HEK293 (cell line): ENCODE data around the gene ARPC5.

Experiments used
- CTCF ChIA-PET: fragments of 350-600 bp; formaldehyde crosslinking; extraction: SDS; loops from one replicate; lab custom pipeline; 2021; ENCODE audit warnings: antibody characterized with exemption; lab: Yijun Ruan, JAX
- POLR2A ChIA-PET: fragments of 300-600 bp; formaldehyde crosslinking; extraction: SDS; loops from one replicate; lab custom pipeline; 2020; ENCODE audit warnings: antibody characterized with exemption, inconsistent platforms; lab: Yijun Ruan, JAX
- H3K27ac ChIP-seq: fragments of 200-500 bp; sonication (Bioruptor generic); 2 replicates; pipeline ENCODE4 v1.5.1; 2014; ENCODE audit warnings: low read depth, low read length, control low read depth, inconsistent platforms; ENCODE audit errors: extremely low read depth
- H3K36me3 ChIP-seq, 2 experiments: fragments of 200-500 bp in 1 of 2; sonication (Bioruptor generic) in 1 of 2; 1 replicate in 1 of 2; 2 replicates in 1 of 2; pipeline ENCODE4 v1.5.1; 2014 to 2017; ENCODE audit warnings: inconsistent platforms in 2 of 2, low read length in 2 of 2; ENCODE audit not compliant: control insufficient read depth in 2 of 2, insufficient read depth in 1 of 2
- H3K4me1 ChIP-seq: fragments of 200-500 bp; sonication (Bioruptor generic); 2 replicates; pipeline ENCODE4 v1.5.1; 2014; ENCODE audit warnings: mild to moderate bottlenecking, low read length, inconsistent platforms; ENCODE audit not compliant: control insufficient read depth, insufficient read depth
- H3K4me3 ChIP-seq: 2 replicates; pipeline ENCODE4 v1.5.1; 2011; ENCODE audit warnings: low read depth, mild to moderate bottlenecking, control low read depth, low read length, moderate library complexity
- H3K9me3 ChIP-seq: fragments of 200-500 bp; sonication (Bioruptor generic); 2 replicates; pipeline ENCODE4 v1.5.1; 2014; ENCODE audit warnings: low read depth, low read length, inconsistent platforms; ENCODE audit not compliant: control insufficient read depth, insufficient read depth
- SALL2 ChIP-seq: fragments of 450-650 bp; formaldehyde crosslinking; IDR thresholded peaks from 2 replicates; pipeline ENCODE4 v1.5.0; 2017; ENCODE audit warnings: missing biosample characterization, mild to moderate bottlenecking, missing genetic modification characterization, borderline replicate concordance
- SCRT2 ChIP-seq: fragments of 450-650 bp; formaldehyde crosslinking; IDR thresholded peaks from 2 replicates; pipeline ENCODE4 v1.5.1; 2016; ENCODE audit warnings: missing biosample characterization, missing genetic modification characterization
- ZBTB44 ChIP-seq: fragments of 450-650 bp; IDR thresholded peaks from 2 replicates; pipeline ENCODE4 v1.5.1; 2018; ENCODE audit warnings: missing biosample characterization, mild to moderate bottlenecking, missing genetic modification characterization
- ZBTB8A ChIP-seq: fragments of 450-650 bp; formaldehyde crosslinking; IDR thresholded peaks from 2 replicates; pipeline ENCODE4 v1.5.1; 2016; ENCODE audit warnings: missing biosample characterization, missing genetic modification characterization
- ZNF174 ChIP-seq: fragments of 450-650 bp; formaldehyde crosslinking; IDR thresholded peaks from 2 replicates; pipeline ENCODE4 v1.5.0; 2017; ENCODE audit warnings: missing biosample characterization, mild to moderate bottlenecking, missing genetic modification characterization
- ZNF221 ChIP-seq: fragments of 450-650 bp; formaldehyde crosslinking; IDR thresholded peaks from 2 replicates; pipeline ENCODE4 v1.5.1; 2017; ENCODE audit warnings: missing biosample characterization, missing genetic modification characterization, borderline replicate concordance
- ZNF223 ChIP-seq: fragments of 450-650 bp; formaldehyde crosslinking; IDR thresholded peaks from 2 replicates; pipeline ENCODE4 v1.5.1; 2016; ENCODE audit warnings: missing biosample characterization, missing genetic modification characterization
- ZNF26 ChIP-seq: fragments of 450-650 bp; formaldehyde crosslinking; IDR thresholded peaks from 2 replicates; pipeline ENCODE4 v1.5.1; 2016; ENCODE audit warnings: missing biosample characterization, missing genetic modification characterization
- ZNF501 ChIP-seq: fragments of 450-650 bp; formaldehyde crosslinking; IDR thresholded peaks from 2 replicates; pipeline ENCODE4 v1.5.1; 2016; ENCODE audit warnings: missing biosample characterization, missing genetic modification characterization
- ZNF555 ChIP-seq: fragments of 450-650 bp; formaldehyde crosslinking; conservative IDR thresholded peaks from 2 replicates; pipeline ENCODE4 v1.5.1; 2017; ENCODE audit warnings: missing biosample characterization, mild to moderate bottlenecking, missing genetic modification characterization, inconsistent platforms
- ZNF596 ChIP-seq: fragments of 450-650 bp; IDR thresholded peaks from 2 replicates; pipeline ENCODE4 v1.5.0; 2018; ENCODE audit warnings: missing biosample characterization, mild to moderate bottlenecking, missing genetic modification characterization, moderate library complexity
- ZNF707 ChIP-seq: fragments of 450-650 bp; formaldehyde crosslinking; IDR thresholded peaks from 2 replicates; pipeline ENCODE4 v1.5.1; 2016; ENCODE audit warnings: missing biosample characterization, missing genetic modification characterization
- ZNF747 ChIP-seq: fragments of 450-650 bp; formaldehyde crosslinking; IDR thresholded peaks from 2 replicates; pipeline ENCODE4 v1.5.1; 2016; ENCODE audit warnings: missing biosample characterization, missing genetic modification characterization
- ZNF843 ChIP-seq: fragments of 450-650 bp; formaldehyde crosslinking; IDR thresholded peaks from 2 replicates; pipeline ENCODE4 v1.5.1; 2016; ENCODE audit warnings: missing biosample characterization, missing genetic modification characterization
- TF ChIP-seq, protein P1 (sequence below): fragments of 450-650 bp; formaldehyde crosslinking; IDR thresholded peaks from 2 replicates; pipeline ENCODE4 v1.5.0; 2017; ENCODE audit warnings: missing biosample characterization, missing genetic modification characterization, borderline replicate concordance
- TF ChIP-seq, protein P2 (sequence below): fragments of 450-650 bp; formaldehyde crosslinking; IDR thresholded peaks from 2 replicates; pipeline ENCODE4 v1.5.1; 2016; ENCODE audit warnings: missing biosample characterization, missing genetic modification characterization
- TF ChIP-seq, protein P3 (sequence below): fragments of 450-650 bp; formaldehyde crosslinking; IDR thresholded peaks from 2 replicates; pipeline ENCODE4 v1.5.1; 2016; ENCODE audit warnings: missing biosample characterization, missing genetic modification characterization
- TF ChIP-seq, protein P4 (sequence below): fragments of 450-650 bp; formaldehyde crosslinking; IDR thresholded peaks from 2 replicates; pipeline ENCODE4 v1.5.1; 2017; ENCODE audit warnings: missing biosample characterization, missing genetic modification characterization
- TF ChIP-seq, protein P5 (sequence below): fragments of 450-650 bp; IDR thresholded peaks from 2 replicates; pipeline ENCODE4 v1.5.1; 2018; ENCODE audit warnings: missing biosample characterization, missing genetic modification characterization

The ARPC5 gene

DNA sequence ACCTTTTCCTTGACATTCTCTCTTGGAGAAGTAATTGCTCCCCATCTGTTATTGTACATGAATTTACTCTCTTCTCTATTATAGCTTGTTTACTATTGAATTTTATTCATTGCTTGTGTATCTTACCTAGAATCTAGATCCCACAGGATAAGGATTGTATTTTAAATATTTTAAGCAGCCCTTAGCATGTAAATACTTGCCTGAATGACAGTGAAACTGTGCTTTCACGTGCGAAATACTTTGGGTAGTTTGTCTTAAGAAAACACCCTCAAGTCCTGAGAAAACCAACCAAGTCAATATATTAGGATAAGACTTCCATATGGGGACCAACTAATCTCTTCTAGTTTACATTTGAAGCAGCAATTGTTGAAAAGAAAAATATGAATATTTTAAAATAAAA lies 15.3 kb downstream of the ARPC5 start:
- TF ChIP-seq ZNF747 (tag by site-specific recombination) (no peak), ZNF843 (tag by site-specific recombination) (no peak), ZNF501 (no peak), ZNF221 (tag by site-specific recombination) (no peak), ZBTB44 (tag by site-specific recombination) (no peak), ZNF596 (tag by site-specific recombination) (no peak), ZBTB8A (tag by site-specific recombination) (no peak), ZNF174 (tag by site-specific recombination) (no peak), ZNF26 (no peak), ZNF223 (tag by site-specific recombination) (no peak), SCRT2 (tag by site-specific recombination) (no peak), SALL2 (tag by site-specific recombination) (no peak), ZNF555 (tag by site-specific recombination) (no peak), ZNF707 (tag by site-specific recombination) (no peak)
- TF ChIP-seq, protein P1, sequence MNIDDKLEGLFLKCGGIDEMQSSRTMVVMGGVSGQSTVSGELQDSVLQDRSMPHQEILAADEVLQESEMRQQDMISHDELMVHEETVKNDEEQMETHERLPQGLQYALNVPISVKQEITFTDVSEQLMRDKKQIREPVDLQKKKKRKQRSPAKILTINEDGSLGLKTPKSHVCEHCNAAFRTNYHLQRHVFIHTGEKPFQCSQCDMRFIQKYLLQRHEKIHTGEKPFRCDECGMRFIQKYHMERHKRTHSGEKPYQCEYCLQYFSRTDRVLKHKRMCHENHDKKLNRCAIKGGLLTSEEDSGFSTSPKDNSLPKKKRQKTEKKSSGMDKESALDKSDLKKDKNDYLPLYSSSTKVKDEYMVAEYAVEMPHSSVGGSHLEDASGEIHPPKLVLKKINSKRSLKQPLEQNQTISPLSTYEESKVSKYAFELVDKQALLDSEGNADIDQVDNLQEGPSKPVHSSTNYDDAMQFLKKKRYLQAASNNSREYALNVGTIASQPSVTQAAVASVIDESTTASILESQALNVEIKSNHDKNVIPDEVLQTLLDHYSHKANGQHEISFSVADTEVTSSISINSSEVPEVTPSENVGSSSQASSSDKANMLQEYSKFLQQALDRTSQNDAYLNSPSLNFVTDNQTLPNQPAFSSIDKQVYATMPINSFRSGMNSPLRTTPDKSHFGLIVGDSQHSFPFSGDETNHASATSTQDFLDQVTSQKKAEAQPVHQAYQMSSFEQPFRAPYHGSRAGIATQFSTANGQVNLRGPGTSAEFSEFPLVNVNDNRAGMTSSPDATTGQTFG (tag by site-specific recombination) = no peak
- TF ChIP-seq, protein P2, sequence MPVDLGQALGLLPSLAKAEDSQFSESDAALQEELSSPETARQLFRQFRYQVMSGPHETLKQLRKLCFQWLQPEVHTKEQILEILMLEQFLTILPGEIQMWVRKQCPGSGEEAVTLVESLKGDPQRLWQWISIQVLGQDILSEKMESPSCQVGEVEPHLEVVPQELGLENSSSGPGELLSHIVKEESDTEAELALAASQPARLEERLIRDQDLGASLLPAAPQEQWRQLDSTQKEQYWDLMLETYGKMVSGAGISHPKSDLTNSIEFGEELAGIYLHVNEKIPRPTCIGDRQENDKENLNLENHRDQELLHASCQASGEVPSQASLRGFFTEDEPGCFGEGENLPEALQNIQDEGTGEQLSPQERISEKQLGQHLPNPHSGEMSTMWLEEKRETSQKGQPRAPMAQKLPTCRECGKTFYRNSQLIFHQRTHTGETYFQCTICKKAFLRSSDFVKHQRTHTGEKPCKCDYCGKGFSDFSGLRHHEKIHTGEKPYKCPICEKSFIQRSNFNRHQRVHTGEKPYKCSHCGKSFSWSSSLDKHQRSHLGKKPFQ (tag by site-specific recombination) = no peak
- TF ChIP-seq, protein P3, sequence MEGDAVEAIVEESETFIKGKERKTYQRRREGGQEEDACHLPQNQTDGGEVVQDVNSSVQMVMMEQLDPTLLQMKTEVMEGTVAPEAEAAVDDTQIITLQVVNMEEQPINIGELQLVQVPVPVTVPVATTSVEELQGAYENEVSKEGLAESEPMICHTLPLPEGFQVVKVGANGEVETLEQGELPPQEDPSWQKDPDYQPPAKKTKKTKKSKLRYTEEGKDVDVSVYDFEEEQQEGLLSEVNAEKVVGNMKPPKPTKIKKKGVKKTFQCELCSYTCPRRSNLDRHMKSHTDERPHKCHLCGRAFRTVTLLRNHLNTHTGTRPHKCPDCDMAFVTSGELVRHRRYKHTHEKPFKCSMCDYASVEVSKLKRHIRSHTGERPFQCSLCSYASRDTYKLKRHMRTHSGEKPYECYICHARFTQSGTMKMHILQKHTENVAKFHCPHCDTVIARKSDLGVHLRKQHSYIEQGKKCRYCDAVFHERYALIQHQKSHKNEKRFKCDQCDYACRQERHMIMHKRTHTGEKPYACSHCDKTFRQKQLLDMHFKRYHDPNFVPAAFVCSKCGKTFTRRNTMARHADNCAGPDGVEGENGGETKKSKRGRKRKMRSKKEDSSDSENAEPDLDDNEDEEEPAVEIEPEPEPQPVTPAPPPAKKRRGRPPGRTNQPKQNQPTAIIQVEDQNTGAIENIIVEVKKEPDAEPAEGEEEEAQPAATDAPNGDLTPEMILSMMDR (tag by site-specific recombination) = no peak
- TF ChIP-seq, protein P4, sequence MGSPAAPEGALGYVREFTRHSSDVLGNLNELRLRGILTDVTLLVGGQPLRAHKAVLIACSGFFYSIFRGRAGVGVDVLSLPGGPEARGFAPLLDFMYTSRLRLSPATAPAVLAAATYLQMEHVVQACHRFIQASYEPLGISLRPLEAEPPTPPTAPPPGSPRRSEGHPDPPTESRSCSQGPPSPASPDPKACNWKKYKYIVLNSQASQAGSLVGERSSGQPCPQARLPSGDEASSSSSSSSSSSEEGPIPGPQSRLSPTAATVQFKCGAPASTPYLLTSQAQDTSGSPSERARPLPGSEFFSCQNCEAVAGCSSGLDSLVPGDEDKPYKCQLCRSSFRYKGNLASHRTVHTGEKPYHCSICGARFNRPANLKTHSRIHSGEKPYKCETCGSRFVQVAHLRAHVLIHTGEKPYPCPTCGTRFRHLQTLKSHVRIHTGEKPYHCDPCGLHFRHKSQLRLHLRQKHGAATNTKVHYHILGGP (tag by site-specific recombination) = no peak
- TF ChIP-seq, protein P5, sequence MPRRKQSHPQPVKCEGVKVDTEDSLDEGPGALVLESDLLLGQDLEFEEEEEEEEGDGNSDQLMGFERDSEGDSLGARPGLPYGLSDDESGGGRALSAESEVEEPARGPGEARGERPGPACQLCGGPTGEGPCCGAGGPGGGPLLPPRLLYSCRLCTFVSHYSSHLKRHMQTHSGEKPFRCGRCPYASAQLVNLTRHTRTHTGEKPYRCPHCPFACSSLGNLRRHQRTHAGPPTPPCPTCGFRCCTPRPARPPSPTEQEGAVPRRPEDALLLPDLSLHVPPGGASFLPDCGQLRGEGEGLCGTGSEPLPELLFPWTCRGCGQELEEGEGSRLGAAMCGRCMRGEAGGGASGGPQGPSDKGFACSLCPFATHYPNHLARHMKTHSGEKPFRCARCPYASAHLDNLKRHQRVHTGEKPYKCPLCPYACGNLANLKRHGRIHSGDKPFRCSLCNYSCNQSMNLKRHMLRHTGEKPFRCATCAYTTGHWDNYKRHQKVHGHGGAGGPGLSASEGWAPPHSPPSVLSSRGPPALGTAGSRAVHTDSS (tag by site-specific recombination) = no peak
- Histone ChIP-seq H3K27ac (no peak overlapping the region), H3K4me3 (no peak overlapping the region), H3K9me3 (no peaks in the 10 kb centered on the region), H3K36me3 (peaks cover 0 to 9% of the 10 kb centered on the region in 2 experiments; a peak in 1 of 3 replicates), H3K4me1 (no peaks in the 10 kb centered on the region)
- ChIA-PET POLR2A (no interaction called here), CTCF (interaction anchor here (0.8 kb wide), 1 partner anchor 155 kb away, joined by 3 read pairs; no protein-coding TSS in a partner anchor)
